ENCODE data around the gene ASAP3. TPM values are rescaled to one million over a fixed set of nuclear protein-coding genes. Genes with fewer than 3 reads are reported as not detected.

ASAP3 gene
- total and polyA plus RNA-seq, 4 donors = 8.3 to 25.9 (median 16.7) TPM

DNA sequence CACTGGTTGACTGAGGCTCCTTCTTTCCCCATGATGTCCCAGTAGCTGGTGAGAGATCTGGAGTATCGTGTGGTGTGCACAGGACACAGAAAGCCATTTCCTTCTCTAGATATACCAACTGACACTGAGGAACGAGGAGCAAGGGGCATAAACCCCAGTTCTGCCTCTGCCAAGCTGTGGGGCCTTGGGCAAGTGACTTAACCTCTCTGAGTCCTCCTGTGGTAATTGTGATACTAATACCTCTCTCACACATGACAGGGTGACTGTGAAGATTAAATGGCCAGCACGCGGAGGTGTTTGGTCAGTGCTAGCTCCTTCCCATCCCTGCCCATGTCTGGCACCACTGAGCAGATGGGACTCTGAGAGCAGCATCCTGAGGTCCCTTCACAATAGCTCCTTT lies 33.1 kb downstream of the ASAP3 start (continued):
- TF ChIP-seq, protein P1, sequence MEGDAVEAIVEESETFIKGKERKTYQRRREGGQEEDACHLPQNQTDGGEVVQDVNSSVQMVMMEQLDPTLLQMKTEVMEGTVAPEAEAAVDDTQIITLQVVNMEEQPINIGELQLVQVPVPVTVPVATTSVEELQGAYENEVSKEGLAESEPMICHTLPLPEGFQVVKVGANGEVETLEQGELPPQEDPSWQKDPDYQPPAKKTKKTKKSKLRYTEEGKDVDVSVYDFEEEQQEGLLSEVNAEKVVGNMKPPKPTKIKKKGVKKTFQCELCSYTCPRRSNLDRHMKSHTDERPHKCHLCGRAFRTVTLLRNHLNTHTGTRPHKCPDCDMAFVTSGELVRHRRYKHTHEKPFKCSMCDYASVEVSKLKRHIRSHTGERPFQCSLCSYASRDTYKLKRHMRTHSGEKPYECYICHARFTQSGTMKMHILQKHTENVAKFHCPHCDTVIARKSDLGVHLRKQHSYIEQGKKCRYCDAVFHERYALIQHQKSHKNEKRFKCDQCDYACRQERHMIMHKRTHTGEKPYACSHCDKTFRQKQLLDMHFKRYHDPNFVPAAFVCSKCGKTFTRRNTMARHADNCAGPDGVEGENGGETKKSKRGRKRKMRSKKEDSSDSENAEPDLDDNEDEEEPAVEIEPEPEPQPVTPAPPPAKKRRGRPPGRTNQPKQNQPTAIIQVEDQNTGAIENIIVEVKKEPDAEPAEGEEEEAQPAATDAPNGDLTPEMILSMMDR (IDR thresholded peaks at IDR 0.05; ENCODE audit: low read depth, low read length, missing input control) = no peak
- TF ChIP-seq NR2F2 (IDR thresholded peaks at IDR 0.05) (no peak), FOXA2 (IDR thresholded peaks at IDR 0.05) (no peak), RAD21 (IDR thresholded peaks at IDR 0.05) (no peak), GABPA (IDR thresholded peaks at IDR 0.05 in 1 of 2, conservative IDR thresholded peaks at IDR 0.05 in 1 of 2) (no peak)
- TF ChIP-seq, protein P2, sequence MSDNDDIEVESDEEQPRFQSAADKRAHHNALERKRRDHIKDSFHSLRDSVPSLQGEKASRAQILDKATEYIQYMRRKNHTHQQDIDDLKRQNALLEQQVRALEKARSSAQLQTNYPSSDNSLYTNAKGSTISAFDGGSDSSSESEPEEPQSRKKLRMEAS (IDR thresholded peaks at IDR 0.05) = no peak

DNA sequence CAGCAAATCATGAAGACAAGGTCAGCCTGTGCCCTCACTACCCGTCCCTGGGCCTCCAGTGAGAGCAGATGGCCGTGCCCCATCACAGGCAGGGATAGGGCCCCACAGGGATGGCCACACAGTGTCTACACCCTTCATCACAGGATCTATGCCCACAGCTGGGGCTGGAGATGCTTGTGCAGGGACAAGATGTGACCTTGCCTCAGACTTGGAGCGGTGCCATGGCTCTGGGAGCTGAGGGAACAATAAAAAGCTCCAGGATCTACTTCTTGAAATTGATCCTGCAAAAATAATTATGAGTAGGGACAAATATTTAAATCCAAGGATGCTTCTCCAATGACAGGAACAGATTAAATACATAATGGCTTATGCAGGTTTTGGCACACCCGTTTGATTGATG lies 34.0 kb downstream of the ASAP3 start:
- H3K27ac ChIP-seq (ENCODE audit: low read depth in 1 of 2, low read length in 2 of 2) = no peak overlapping the region
- no peak for DNase-seq (ENCODE audit: low spot score)
- no peaks in the 10 kb centered on the region for H3K9me3 ChIP-seq (ENCODE audit: control insufficient read depth in 4 of 4, low read length in 3 of 4)
- TF ChIP-seq NR2F2 (IDR thresholded peaks at IDR 0.05) (no peak), HNF4A (conservative IDR thresholded peaks at IDR 0.05) (no peak), SP1 (IDR thresholded peaks at IDR 0.05) (no peak), GABPA (IDR thresholded peaks at IDR 0.05 in 1 of 2, conservative IDR thresholded peaks at IDR 0.05 in 1 of 2) (no peak)
- 92% methylated on average over 4 of the region's 4 CpGs for WGBS
- peaks cover 8 to 38% (median 20%) of the 10 kb centered on the region in 4 donors for H3K4me1 ChIP-seq (ENCODE audit: control insufficient read depth in 4 of 4, insufficient read depth in 4 of 4, low read length in 3 of 4)
- no peak overlapping the region for H3K9ac ChIP-seq (ENCODE audit: low read depth in 1 of 2, low read length in 2 of 2)
- no peaks in the 10 kb centered on the region for H3K27me3 ChIP-seq (ENCODE audit: control insufficient read depth in 4 of 4, insufficient read depth in 4 of 4, low read length in 3 of 4)
- H3K4me3 ChIP-seq (ENCODE audit: low read depth in 1 of 3, low read length in 3 of 3) = no peak overlapping the region
- H3K36me3 ChIP-seq (ENCODE audit: control insufficient read depth in 4 of 4, insufficient read depth in 3 of 4, low read depth in 1 of 4, low read length in 3 of 4) = peaks cover 0 to 4% (median 0%) of the 10 kb centered on the region in 4 donors

DNA sequence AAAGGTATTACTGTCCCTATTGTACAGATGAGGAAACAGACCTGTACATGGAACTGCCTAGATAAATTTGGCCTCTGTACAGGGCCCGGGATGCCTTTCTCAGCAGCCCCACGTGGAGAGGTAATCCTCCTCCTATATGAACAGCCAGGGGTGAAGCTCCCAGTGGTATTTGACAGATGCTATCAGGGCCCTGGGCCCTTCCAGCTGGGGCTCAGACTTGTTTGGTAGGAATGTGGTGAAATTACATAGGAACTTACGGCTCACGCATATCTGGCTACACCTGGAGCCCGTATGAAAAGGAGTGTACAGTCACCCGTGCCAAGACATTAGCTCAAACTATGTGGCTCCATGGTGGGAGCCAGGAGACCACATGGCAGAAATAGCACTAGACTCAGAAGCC lies 34.7 kb downstream of the ASAP3 start:
- H3K27ac ChIP-seq (ENCODE audit: low read depth in 1 of 2, low read length in 2 of 2) = no peak overlapping the region
- H3K9ac ChIP-seq (ENCODE audit: low read depth in 1 of 2, low read length in 2 of 2) = no peak overlapping the region
- no peak for DNase-seq (ENCODE audit: low spot score)
- H3K36me3 ChIP-seq (ENCODE audit: control insufficient read depth in 4 of 4, insufficient read depth in 3 of 4, low read depth in 1 of 4, low read length in 3 of 4) = peaks cover 0 to 4% (median 0%) of the 10 kb centered on the region in 4 donors
- H3K4me3 ChIP-seq (ENCODE audit: low read depth in 1 of 3, low read length in 3 of 3) = no peak overlapping the region
- H3K4me1 ChIP-seq (ENCODE audit: control insufficient read depth in 4 of 4, insufficient read depth in 4 of 4, low read length in 3 of 4) = peaks cover 8 to 44% (median 21%) of the 10 kb centered on the region in 4 donors
- 91% methylated on average over 6 of the region's 6 CpGs for WGBS
- no peak for TF ChIP-seq HNF4G (IDR thresholded peaks at IDR 0.05)
- H3K9me3 ChIP-seq (ENCODE audit: control insufficient read depth in 4 of 4, low read length in 3 of 4) = no peaks in the 10 kb centered on the region
- no peaks in the 10 kb centered on the region for H3K27me3 ChIP-seq (ENCODE audit: control insufficient read depth in 4 of 4, insufficient read depth in 4 of 4, low read length in 3 of 4)

DNA sequence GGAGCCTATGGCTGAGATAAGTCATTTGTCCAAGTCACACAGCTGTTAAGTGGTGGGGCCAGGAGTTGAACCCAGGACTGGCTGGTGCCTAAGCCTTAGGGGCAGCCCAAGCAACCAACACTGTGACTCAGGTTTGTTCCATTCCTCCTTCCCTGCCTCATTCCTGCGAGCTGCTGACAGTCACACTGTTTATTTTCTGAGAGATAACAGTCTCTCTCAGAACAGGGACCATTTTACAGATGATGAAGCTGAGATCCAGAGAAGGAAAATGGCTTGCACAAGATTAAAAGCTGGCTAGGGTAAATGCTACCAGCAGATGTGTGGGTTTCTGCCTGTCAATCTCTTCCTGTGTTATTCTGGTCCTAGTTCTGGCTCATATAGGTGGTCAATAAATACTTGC lies 35.1 kb downstream of the ASAP3 start:
- WGBS = 81% methylated on average over 1 of the region's 1 CpG
- Histone ChIP-seq H3K4me1 (ENCODE audit: control insufficient read depth in 4 of 4, insufficient read depth in 4 of 4, low read length in 3 of 4) (peaks cover 8 to 47% (median 22%) of the 10 kb centered on the region in 4 donors), H3K36me3 (ENCODE audit: control insufficient read depth in 4 of 4, insufficient read depth in 3 of 4, low read depth in 1 of 4, low read length in 3 of 4) (peaks cover 0 to 4% (median 0%) of the 10 kb centered on the region in 4 donors), H3K27me3 (ENCODE audit: control insufficient read depth in 4 of 4, insufficient read depth in 4 of 4, low read length in 3 of 4) (no peaks in the 10 kb centered on the region), H3K9me3 (ENCODE audit: control insufficient read depth in 4 of 4, low read length in 3 of 4) (no peaks in the 10 kb centered on the region), H3K4me3 (ENCODE audit: low read depth in 1 of 3, low read length in 3 of 3) (no peak overlapping the region), H3K9ac (ENCODE audit: low read depth in 1 of 2, low read length in 2 of 2) (no peak overlapping the region), H3K27ac (ENCODE audit: low read depth in 1 of 2, low read length in 2 of 2) (no peak overlapping the region)
- no peak for TF ChIP-seq RAD21 (IDR thresholded peaks at IDR 0.05)
- TF ChIP-seq FOXA2 (IDR thresholded peaks at IDR 0.05) = no peak
- DNase-seq (ENCODE audit: low spot score) = no peak
